Embryonic facial prominence (tissue), 1 donor: ENCODE data around the gene C16orf95.
"Not testable (repeated sequence)": the region's sequence is repeated elsewhere in the genome, so short reads cannot be mapped to it uniquely, and the experiment has no call there.

Source experiments
- DNase-seq: peaks from one replicate; pipeline ENCODE4 v3.0.0-alpha.2; 2016; ENCODE audit errors: extremely low spot score

C16orf95 gene

DNA sequence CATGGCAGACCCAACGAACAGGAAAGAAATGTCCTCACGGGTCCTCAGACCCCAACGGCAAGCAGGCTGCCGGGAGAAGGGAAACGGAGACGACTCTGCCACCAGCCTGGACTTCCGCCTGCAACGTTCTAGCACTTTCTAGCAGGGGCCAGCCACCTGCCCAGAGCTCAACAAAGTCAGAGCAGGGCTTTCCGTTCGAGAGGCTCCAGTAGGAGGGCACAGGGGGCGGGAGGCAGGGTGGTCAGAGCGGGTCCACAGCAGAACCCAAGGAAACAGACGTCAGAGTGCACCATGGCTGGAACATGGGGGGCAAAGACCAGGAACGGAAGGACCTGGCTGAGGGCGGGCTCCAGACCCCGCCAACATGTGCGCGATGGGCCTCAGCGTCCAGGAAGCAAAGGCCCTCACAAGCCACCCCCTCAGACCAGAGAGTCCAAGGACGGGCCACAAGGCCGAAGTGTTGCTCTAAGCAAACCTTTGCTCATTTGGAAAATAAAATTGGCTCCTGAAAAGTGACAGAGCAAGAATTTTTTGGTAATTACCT lies 29.4 kb upstream of the C16orf95 start:
- DNase-seq = no peak

DNA sequence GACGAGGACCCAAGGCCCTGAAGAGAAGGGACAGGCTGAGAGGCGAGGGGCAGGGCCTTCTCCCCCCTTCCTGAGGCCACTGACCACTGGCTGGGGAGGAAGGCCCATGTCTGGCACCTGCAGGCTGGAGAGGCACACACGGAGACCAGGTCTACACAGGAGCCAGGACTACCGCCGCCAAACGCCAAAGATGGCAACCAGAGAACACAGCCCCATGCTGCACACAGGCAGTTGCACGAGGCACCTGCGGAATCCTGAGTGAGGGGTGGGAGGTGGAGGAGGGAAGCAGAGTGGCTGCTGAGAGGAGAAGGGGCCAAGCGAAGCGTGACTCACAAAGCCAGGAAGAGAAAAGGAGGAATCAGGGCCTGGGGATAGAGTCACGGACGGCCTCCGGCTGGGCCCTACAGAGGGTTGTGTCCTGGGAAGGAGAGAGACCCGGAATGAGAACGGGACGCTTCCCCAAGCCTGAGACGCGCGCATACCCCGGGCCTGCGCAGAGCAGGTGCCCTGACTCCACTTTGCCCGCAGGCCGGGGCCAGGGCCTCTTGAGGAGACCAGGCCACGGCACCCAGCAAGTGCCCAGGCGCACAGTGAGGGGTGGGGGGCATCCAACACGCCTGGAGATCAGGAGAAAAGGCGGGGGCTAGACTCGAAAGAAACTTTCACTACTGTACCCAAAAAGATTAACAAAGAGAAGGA lies 28.7 kb upstream of the C16orf95 start:
- DNase-seq = no peak

- no peak for DNase-seq
These were observed 27.9 kb upstream of the C16orf95 start for GRCh38 chr16:87344931-87345631.

DNA sequence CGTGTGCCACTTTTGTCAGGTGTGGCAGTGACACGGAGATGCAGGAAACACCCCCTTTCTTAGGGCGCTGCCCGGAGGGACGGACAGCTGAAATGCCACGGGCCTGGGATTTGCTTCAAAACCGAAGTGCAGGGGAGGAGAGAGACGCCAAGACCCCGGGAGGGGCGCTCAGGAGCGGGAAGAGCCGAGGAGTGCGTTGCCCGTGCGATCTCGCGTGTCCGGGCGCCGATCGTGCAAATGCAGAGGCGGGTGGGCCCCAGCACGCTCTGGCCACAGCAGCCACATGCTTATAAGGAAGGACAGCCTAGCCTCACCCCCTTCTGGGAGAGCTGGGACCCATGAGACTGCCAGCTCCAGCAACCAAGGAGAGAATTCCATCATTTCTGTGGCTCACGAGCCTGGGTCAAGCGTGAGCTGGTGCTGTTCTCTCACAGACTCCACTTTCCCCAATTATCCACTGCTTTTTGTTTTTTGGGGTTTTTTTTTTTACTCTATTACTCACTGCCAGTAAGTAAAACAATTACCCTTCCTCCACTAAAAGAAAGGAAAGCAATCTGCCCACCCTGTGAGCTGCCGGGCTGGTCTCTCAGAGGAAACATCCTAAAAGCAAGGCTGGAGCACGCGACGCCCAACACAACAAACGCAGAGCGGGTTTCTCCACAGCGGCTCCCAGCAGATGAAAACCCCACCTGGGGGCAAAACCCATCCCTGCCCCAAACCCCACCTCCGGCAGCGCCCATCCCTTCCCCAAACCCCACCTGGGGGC lies 27.2 kb upstream of the C16orf95 start:
- no peak for DNase-seq

DNA sequence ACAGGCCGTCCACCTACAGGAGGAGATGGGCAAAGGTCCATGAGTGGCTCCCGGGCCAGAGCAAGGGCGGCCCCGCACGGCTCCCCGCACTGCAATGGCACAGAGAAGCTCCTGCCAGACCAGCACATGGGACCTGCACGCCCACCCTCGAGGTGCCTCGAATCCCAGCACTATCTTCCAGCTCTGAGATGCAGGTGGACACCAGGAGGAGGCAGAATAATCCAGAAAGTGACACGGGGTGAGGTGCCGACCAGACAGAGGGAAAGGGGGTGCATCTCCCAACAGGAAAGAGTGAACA lies 26.5 kb upstream of the C16orf95 start:
- DNase-seq = no peak

GRCh38 chr16:87342978-87343752 lies 26.0 kb upstream of the C16orf95 start:
- no peak for DNase-seq

DNA sequence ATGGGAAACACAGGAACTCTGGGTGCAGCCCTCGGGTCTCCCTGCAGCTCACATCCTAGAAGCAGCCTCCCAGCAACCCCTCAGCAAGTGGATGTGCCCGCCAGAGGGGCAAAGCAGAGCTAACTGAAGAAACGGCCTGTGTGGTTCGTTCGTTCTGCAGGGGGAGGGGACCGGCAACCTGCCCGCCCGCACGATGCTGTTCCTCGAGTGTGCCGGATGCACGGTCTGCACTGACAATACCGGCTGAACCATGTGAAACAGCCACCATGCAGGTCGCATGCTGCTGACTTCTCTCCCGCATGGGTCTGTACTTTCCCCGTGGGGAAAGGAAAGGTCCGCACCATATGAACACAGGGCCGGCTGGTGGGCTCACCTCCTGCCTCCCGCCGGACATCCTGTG lies 25.3 kb upstream of the C16orf95 start:
- no peak for DNase-seq

DNA sequence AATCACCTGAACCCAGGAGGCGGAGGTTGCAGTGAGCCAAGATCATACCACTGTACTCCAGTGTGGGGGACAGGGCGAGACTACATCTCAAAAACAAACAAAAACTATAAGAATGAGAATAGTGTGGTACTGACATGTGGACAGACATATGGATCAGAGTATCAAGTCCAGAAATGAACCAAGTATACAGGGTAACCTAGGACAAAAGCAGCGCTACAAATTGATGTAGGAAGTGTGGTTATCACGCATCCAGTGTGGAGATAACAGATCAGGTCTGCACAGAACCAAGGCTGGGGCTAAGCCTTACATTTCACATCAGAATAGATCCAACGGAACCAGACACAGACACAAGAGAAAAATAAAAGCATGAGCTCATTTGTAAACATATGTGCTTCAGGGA lies 23.0 kb upstream of the C16orf95 start:
- no peak for DNase-seq

- DNase-seq = not testable (repeated sequence)
These were observed 22.5 kb upstream of the C16orf95 start for GRCh38 chr16:87339724-87340105.

DNA sequence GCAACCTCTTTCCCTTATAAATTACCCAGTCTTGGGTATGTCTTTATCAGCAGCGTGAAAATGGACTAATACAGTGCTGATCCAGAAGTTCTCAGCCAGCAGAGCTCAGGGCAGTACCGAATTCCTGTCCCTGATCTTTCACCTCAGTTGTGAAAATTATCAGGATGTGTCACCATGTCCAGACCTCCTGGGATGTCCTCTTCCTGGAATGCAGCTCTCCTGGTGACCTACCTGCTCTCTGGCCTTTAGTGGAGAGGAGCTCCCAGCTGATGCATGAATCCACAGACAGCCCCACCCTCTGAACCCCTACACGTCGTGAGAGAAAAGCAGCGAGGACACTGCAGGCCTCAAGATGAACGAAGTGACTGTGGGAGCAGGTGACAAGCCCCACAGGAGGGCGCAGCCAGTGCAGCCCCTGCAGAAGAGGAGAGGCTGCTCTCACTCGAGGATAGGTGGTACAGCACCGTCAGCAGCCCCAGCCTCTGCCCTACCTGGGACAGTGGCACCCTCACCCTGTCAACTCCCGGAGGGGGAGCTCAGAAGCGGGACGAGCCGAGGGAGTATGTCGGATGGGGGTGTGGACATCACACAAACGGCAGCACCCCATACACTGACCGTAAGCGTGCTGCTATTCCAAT lies 22.0 kb upstream of the C16orf95 start:
- no peak for DNase-seq

DNA sequence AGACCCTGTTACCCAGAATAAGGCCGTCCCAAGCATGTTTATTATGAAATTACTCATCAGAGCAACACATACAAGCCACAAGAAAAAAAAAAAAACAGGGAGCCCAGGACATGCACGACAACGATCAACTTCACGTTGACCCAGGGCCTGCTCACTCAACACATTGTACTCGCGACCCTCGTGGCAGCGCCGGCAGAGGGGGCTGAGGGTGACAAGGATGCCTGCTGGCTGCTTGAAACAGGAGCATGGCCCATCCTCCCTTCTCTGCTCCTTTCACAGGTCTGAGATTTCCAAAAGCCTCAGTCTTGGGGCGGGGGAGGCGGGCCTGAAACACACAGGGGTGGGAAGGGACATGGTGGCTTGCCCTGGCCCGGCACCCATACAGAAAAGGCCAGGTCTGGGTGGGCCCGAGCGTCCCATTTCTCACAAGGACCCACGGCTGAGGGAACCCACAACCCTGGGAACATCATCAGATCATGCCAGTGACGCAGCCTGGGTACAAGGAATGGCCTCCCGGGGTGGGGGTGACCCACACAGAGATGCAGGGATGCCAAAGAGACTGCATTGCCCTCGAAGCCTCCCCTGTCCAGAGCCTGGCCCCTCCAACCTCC lies 21.1 kb upstream of the C16orf95 start:
- DNase-seq = no peak

- DNase-seq = no peak
These were observed 20.1 kb upstream of the C16orf95 start for GRCh38 chr16:87337262-87337771.

DNA sequence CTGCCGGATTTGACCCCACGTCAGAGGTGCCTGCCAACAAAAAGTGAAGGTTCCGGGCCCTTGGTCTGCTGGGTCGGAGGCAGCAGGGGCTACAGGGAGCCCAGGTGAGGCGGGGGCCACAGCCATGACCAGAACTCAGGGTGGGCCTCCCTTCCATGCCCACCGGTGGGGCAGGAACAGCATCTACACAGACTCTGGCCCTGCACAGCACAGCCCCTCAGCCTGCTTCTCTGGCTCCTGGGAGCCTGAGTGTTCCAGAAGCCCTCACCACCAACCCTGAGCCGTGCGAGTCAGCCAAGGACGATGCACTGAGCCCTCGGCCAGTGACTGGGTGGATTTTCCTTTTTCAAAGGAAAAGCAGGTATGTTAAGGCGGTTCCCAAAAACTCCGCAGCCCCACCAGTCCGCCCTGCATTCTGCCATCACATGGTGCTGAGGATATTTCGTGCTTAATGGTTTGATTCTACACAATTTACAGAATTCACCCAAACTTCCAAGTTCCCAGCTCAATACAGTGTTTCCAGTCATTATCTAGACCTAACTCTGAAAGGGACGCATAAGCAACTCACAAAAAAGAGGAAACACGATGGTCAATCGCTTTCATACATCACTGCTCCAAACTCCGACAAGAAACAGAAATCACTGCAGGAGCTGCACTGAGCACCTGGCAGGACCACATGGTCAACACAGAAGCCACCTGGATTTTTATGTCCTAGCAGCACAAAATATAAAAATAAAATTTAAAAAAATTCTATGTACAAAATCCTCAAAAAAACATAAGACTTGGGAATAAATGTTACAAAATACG lies 19.4 kb upstream of the C16orf95 start:
- no peak for DNase-seq

GRCh38 chr16:87335625-87336433 lies 18.6 kb upstream of the C16orf95 start:
- no peak for DNase-seq

DNA sequence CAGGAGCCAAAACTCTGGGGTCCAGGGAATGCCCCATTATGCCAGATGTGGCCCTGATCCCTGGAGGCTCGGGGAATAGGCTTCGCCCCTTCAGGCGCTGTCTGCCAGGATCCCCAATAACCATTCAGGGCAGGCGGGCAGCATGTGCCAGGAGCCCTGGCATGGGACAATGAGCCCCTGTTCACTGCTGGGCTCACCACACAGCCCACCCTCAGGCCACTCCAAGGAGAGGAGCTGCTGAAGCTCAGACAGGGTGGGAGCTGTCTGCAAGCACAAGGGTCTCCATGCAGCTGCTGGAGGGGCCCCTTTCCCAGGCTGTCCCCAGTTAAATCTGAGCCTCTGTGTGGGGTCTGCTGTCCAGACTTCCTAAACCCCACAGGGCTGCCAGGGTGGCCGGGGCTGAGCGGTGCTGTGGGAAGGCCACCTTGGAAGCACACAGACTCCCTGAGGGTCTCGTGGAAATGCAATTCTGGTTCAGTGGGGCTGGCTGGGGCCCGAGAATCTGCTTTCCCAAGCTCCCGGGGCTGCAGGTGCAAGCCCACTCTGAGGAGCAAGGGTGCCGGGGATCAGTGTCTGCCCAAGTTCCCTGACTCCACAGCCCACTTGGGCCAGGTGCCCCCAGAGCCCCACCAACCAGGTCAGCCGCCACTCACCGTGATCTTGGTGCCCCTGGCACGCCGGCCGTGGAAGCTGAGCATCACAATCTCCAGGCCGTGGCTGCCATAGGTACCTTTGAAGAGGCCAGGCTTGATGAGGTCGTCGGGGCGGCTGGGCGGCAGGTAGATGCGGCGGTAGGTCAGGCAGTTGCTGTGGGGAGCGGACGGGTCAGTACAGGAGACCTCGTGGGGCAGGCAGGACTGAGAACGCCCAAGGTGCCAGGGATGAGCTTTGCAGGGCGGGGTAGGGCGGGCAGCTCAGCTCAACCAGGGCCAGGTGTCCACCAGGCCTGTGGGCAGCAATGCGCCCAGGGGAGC lies 17.7 kb upstream of the C16orf95 start:
- DNase-seq = no peak

- DNase-seq = no peak
These were observed 16.6 kb upstream of the C16orf95 start for GRCh38 chr16:87333581-87334331.

- DNase-seq = no peak
These were observed 15.9 kb upstream of the C16orf95 start for GRCh38 chr16:87333101-87333500.
